ENCODE measurements around the gene AGFG2. TPM values are rescaled to one million over a fixed set of nuclear protein-coding genes. Genes with fewer than 3 reads are reported as not detected.

Gene AGFG2
- total RNA-seq, 1 donor from 2014 or later, result 112 TPM

- no peak overlapping the region for H3K27ac Mint-ChIP-seq
- H3K36me3 Mint-ChIP-seq (ENCODE audit: low read depth), result peaks cover 22% of the 10 kb centered on the region
- H3K4me3 Mint-ChIP-seq, result no peak overlapping the region
- no peak for DNase-seq
- intact Hi-C loops (cut with micrococcal nuclease), result no loop called here
- no peaks in the 10 kb centered on the region for H3K9me3 Mint-ChIP-seq
- H3K27me3 Mint-ChIP-seq, result peaks cover 3% of the 10 kb centered on the region
- H3K4me1 Mint-ChIP-seq, result peaks cover 22% of the 10 kb centered on the region
These were observed 27.1 kb downstream of the AGFG2 start for GRCh38 chr7:100566018-100566531.

DNA sequence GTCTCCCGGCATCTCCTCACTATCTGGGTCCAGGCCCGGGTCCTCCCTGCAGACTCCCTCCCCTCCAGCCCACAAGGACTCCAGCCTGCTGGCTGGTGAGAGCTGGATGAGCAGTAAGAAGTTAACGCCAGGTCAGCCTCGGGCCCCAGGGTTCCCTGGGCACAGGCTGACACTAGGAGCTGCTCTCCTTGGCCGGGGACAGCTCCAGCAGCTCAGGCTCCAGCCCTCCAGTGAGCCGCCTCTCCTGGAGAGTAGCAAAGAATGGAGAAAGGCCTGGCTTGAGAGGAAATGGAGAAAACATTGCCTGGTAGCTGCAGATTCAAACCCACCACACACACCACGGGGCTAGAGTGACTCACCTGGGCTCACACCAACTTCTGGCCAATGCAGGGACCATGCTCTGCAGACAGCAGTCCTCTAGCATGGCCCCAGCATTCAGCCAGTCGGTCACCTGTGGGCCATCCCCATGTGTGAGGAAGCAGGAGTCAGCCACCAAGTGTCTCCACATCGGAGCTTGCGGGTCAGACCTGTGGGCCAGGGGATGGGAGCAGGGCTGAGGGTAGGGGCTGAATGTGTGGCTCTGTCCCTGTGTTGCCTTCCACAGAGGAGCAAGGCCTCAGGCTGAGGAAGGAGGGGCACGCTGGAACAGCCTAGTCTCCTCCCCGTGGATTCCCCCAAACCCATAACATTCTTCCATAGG, 28.2 kb downstream of the AGFG2 start:
- Mint-ChIP-seq H3K4me1 (peaks cover 24% of the 10 kb centered on the region), H3K36me3 (ENCODE audit: low read depth) (peaks cover 22% of the 10 kb centered on the region), H3K4me3 (no peak overlapping the region), H3K27ac (peak overlapping the region; percentile 12), H3K9me3 (no peaks in the 10 kb centered on the region), H3K27me3 (peaks cover 3% of the 10 kb centered on the region)
- no peak for DNase-seq
- intact Hi-C loops (cut with micrococcal nuclease), result no loop called here

DNA sequence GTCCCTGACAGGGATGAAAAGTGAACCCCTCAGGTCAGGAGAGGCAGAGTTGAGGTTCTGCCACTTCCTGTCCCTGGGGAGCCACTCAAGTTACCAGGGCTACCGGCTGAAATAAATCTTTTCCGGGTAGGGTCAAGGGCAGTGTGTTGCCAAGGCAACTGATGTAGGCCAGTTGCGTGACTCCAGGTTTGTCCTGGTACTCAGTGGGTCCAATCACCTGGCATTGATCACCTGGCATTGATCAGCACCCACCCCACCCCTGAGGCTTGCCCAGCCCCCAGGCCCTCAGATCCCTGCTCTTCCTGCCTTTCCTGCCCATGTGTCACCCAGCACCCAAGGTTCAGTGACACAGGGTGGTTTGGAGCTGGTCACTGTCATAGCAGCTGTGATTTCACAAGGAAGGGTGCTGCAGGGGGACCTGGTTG, 28.8 kb downstream of the AGFG2 start:
- Mint-ChIP-seq H3K27ac (peak overlapping the region; percentile 62), H3K4me1 (peaks cover 24% of the 10 kb centered on the region), H3K36me3 (ENCODE audit: low read depth) (peaks cover 20% of the 10 kb centered on the region), H3K27me3 (peaks cover 3% of the 10 kb centered on the region), H3K4me3 (no peak overlapping the region), H3K9me3 (no peaks in the 10 kb centered on the region)
- DNase-seq, result no peak
- intact Hi-C loops (cut with micrococcal nuclease), result loop anchor here (2.0 kb wide), 1 partner anchor 15 kb away; no protein-coding TSS in a partner anchor

DNA sequence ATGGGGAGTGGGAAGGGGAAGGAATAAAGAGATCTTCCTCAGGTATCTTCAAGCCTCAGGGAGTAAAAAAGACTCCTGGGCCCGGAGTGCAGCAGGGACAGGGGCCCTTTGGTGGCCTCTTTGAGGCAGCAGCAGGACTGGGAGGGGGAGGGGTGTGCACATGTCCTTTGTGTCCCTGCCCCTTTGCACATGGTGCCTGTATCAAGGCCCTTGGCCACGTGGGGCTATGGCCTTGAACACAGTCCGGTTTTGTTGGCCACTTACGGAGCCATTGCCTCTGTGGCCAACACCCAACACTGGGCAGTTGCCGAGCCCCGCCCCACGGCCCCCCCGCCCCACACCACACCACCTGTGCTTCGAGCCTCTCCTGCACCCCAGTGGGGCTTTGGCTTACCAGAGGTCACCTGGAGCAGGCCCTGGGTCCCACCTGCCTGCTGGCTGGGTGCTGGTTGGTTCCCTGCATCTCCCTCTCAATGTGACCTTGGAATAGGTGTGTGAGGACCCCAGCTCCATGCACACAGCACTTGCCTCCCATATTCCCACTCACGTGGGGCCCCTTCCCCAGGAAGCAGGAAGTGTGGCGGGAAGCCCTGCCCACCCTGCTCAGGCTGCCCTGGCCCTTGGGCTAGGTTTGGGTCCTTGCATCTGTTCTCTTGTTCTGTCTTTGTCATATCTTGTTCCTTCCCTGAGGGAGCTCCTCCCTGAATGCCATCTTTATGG, 29.3 kb downstream of the AGFG2 start:
- H3K4me3 Mint-ChIP-seq, result no peak overlapping the region
- H3K9me3 Mint-ChIP-seq, result no peaks in the 10 kb centered on the region
- H3K27ac Mint-ChIP-seq, result peak overlapping the region; percentile 62
- no peak for DNase-seq
- peaks cover 19% of the 10 kb centered on the region for H3K36me3 Mint-ChIP-seq (ENCODE audit: low read depth)
- H3K4me1 Mint-ChIP-seq, result peaks cover 24% of the 10 kb centered on the region
- H3K27me3 Mint-ChIP-seq, result peaks cover 3% of the 10 kb centered on the region
- intact Hi-C loops (cut with micrococcal nuclease), result loop anchor here (2.0 kb wide), 1 partner anchor 14 kb away; no protein-coding TSS in a partner anchor

DNA sequence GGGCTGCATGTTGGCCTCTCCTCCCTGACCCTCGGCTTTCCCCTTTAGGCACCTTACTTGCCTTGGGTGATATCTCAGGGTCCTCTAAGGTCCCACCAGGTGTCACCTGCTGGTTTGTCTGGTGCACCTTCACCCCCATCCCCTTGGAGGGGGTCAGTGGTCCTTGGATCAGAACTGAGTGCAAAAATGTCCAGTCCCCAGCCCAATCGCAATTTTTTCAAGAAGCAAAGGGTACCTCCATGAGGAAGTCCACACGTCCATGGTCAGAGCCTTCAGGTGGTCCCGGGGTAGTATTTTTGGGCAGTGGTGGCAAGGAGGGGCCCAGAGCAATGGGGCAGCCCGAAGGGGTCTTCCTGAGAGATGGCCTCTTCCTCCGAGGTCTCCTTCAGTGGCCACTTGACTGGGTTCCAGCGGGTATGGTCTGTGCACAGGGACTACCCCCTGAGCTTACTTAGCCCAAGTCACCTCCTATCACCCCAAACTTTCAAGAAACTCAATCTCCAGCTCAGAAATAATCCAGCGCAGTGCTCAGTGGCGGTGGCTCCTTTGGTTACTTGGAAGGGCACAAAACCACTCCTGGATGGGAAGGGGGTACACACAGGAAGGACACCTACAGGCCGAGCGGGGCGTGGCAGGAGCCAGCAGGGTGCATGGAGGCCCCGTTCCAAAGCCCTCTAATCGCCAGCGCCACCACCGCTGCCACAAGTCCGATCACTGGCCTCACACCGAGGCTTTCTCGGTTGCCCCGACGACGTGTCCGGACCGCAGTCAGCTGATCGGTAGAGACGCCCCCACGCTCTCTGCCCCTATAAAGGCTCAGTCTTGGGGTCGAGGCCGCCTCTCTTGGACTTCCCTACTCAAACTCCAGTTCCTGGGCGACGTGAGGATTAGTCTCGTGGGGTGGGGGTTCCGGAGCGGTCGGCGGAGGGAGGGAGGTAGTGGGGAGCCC, 30.2 kb downstream of the AGFG2 start:
- DNase-seq, result peak; percentile 81
- H3K27ac Mint-ChIP-seq, result no peak overlapping the region
- H3K27me3 Mint-ChIP-seq, result peaks cover 3% of the 10 kb centered on the region

DNA sequence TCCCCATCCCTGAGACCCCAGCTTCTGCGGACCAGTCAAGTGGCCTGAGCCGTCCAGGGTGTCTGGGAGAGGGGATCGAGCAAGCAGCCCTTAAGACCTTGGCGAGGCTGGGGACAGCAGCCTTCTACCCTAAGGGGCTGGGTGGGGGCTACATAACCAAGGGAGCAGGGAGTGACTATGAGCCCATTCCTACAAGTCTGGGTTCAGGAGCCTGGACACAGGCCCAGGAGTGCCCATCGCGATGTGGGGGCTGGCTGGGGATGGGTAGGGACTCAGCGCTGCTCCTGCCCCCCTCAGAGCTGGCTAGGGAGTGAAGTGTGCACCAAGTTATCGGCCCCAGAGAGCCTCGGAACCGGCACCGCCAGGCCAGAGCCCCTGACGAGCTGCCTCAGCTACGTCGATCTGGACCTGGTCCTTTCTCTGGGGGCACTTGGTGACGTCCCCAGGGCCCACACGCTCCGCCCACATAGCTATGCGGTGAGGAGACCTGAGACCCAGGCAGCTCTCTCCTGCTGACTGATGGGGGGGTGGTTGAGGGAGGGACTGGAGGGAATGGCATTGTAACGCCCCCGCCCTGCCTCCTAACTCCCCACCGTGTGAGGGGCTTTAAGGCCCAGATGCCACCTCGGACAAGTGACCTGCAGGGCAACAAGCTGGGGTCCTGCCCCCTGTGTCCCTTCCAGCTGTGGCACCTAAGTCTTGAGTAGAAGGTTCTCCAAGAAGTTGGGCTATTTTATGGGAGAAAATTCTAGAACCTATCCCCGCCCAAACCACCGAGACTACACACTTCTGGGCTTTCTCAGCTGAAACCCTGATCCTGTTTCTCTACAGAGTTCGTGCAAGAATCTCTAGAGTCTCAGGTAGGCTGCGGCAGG, 32.2 kb downstream of the AGFG2 start:
- Mint-ChIP-seq H3K36me3 (ENCODE audit: low read depth) (peaks cover 18% of the 10 kb centered on the region), H3K27me3 (peaks cover 3% of the 10 kb centered on the region), H3K9me3 (no peaks in the 10 kb centered on the region), H3K27ac (no peak overlapping the region), H3K4me1 (peaks cover 19% of the 10 kb centered on the region), H3K4me3 (no peak overlapping the region)
- intact Hi-C loops (cut with micrococcal nuclease), result no loop called here
- no peak for DNase-seq

More for the DNA sequence above, 30.2 kb downstream of the AGFG2 start:
- H3K9me3 Mint-ChIP-seq, result no peaks in the 10 kb centered on the region
- H3K4me1 Mint-ChIP-seq, result peaks cover 19% of the 10 kb centered on the region
- peak overlapping the region; percentile 24 for H3K4me3 Mint-ChIP-seq
- peaks cover 13% of the 10 kb centered on the region for H3K36me3 Mint-ChIP-seq (ENCODE audit: low read depth)
- intact Hi-C loops (cut with micrococcal nuclease), result loop anchor here (2.0 kb wide), 1 partner anchor 14 kb away; no protein-coding TSS in a partner anchor

DNA sequence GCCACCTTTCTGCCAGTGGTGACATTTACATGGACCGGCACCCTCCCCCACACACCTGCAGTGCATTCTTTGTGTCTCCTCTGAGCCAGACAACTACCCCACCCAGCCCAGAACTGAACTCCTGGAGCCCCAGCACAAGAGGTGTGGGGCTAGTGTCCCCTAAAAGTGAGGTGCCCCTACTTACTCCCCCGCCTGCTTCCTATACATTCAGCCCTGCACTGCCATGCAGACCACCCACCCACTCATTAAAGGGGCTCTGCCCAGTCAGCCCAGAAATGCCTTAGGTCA, 32.8 kb downstream of the AGFG2 start:
- H3K36me3 Mint-ChIP-seq (ENCODE audit: low read depth), result peaks cover 22% of the 10 kb centered on the region
- peaks cover 3% of the 10 kb centered on the region for H3K27me3 Mint-ChIP-seq
- H3K4me1 Mint-ChIP-seq, result peaks cover 19% of the 10 kb centered on the region
- intact Hi-C loops (cut with micrococcal nuclease), result no loop called here
- no peaks in the 10 kb centered on the region for H3K9me3 Mint-ChIP-seq
- no peak overlapping the region for H3K27ac Mint-ChIP-seq
- no peak overlapping the region for H3K4me3 Mint-ChIP-seq
- DNase-seq, result no peak

DNA sequence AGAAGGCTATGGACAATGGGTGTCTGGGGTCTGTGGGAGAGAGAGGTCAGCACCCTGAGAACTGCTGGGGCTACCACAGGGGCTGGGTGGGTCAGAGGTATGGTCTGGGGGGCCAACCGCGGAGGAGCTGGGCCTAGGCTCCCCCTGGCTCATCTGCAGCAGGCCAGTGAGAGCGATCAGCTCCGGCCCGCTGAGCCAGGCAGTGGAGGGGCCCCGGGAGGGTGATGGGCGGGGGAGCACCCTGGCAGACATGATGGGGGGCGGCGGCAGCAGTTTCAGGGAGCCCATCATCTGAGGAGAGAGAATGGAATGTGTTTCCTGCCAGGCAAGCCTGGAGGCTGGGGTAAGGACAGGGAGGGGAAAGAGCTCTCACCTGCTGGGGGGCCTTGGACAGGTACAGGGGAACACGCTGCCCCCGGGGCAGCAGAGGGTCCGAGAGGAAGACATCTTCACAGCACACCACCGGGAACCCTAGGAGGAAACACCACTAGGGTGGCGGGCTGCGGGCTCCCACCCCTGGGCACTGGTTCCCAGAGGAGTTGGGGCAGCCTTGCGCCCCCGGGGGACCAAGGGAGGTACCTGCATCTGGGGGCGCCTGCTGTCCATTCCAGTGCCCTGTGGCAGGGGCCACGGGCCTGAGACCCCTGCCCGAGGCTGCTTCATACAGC, 33.4 kb downstream of the AGFG2 start:
- peaks cover 19% of the 10 kb centered on the region for H3K4me1 Mint-ChIP-seq

GRCh38 chr7:100572949-100573675, 34.1 kb downstream of the AGFG2 start:
- no peak overlapping the region for H3K27ac Mint-ChIP-seq
- no peak overlapping the region for H3K4me3 Mint-ChIP-seq
- no peak for DNase-seq
- H3K9me3 Mint-ChIP-seq, result no peaks in the 10 kb centered on the region
- intact Hi-C loops (cut with micrococcal nuclease), result no loop called here
- H3K36me3 Mint-ChIP-seq (ENCODE audit: low read depth), result peaks cover 31% of the 10 kb centered on the region
- peaks cover 13% of the 10 kb centered on the region for H3K4me1 Mint-ChIP-seq
- peaks cover 3% of the 10 kb centered on the region for H3K27me3 Mint-ChIP-seq

More for the DNA sequence above, 33.4 kb downstream of the AGFG2 start:
- no peak for DNase-seq
- Mint-ChIP-seq H3K27ac (no peak overlapping the region), H3K4me3 (no peak overlapping the region), H3K27me3 (peaks cover 3% of the 10 kb centered on the region), H3K36me3 (ENCODE audit: low read depth) (peaks cover 24% of the 10 kb centered on the region), H3K9me3 (no peaks in the 10 kb centered on the region)
- intact Hi-C loops (cut with micrococcal nuclease), result no loop called here

DNA sequence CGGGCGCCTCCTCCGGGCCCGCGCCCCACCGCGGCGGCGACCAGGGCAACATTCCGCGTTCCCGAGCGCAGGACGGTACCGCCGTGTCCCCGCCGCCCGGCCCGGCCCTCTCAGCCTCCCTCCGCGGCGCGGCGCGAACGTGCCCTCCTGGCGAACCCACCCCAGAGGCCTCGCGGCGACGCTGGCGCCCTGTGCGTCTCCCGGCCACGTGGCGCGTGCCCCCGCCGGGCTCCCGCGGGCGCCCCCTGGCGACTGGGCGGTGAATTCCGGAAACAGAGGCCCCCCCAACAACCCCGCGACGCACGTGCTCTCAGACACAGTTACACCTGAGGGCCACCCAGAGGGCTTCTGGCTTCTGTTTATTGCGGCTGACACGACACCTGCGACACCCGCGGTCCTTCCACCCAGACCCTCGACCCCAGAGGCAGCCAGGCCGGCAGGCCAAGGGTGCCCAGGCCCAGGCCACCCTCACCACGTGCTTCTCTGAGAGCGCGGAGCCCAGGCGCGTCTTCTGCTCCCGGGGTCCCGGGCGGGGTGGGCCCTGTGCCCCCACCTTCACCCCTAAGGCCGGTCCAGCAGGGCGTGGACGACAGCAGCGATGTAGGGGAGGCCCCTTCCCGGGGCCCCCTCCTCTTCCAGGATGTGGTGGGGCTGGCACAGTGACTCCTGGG, 34.8 kb downstream of the AGFG2 start, which contains the start of gene SAP25:
Gene SAP25 (minus strand): TSS at position 210 of the 671 bp plus-strand sequence. CDS start 158 bp downstream, at position 52.
- DNase-seq, result no peak
- H3K27ac Mint-ChIP-seq, result no peak within 1 kb of the TSS

GRCh38 chr7:100574362-100575205, 35.6 kb downstream of the AGFG2 start:
- Mint-ChIP-seq H3K27ac (no peak overlapping the region), H3K36me3 (ENCODE audit: low read depth) (peaks cover 39% of the 10 kb centered on the region), H3K27me3 (no peaks in the 10 kb centered on the region), H3K4me1 (peaks cover 3% of the 10 kb centered on the region), H3K4me3 (no peak overlapping the region), H3K9me3 (no peaks in the 10 kb centered on the region)
- no peak for DNase-seq
- intact Hi-C loops (cut with micrococcal nuclease), result no loop called here

More for the DNA sequence above, 34.8 kb downstream of the AGFG2 start, which contains the start of gene SAP25:
- intact Hi-C loops (cut with micrococcal nuclease), result no loop called here
- H3K9me3 Mint-ChIP-seq, result no peaks in the 10 kb centered on the region
- H3K4me1 Mint-ChIP-seq, result peaks cover 9% of the 10 kb centered on the region
- H3K27me3 Mint-ChIP-seq, result peaks cover 3% of the 10 kb centered on the region
- peaks cover 35% of the 10 kb centered on the region for H3K36me3 Mint-ChIP-seq (ENCODE audit: low read depth)
- no peak within 1 kb of the TSS for H3K4me3 Mint-ChIP-seq

Measured in activated CD4-positive, alpha-beta T cell treated with anti-CD3 and anti-CD28 coated beads, Interleukin-2, amount 10 ng/mL, durations not matched to agents 24 days and 14 days (primary cell).